Mesendoderm (in vitro differentiated cells): Measurements from ENCODE around the gene VWDE.

Experiments
- DNase-seq: peaks from one replicate; pipeline ENCODE4 v3.0.0; 2013
- H2AK5ac ChIP-seq: 2 replicates; pipeline ENCODE4 v1.6.1; 2013; ENCODE audit warnings: low read length, inconsistent platforms
- H2BK120ac ChIP-seq: 2 replicates; pipeline ENCODE4 v1.6.1; 2013; ENCODE audit warnings: low read depth, mild to moderate bottlenecking, low read length, moderate library complexity, mixed read lengths
- H2BK15ac ChIP-seq: replicated peaks from 2 replicates; pipeline ENCODE4 v1.6.1; 2013; ENCODE audit warnings: low read depth, mild to moderate bottlenecking, moderate library complexity
- H2BK5ac ChIP-seq: 2 replicates; pipeline ENCODE4 v1.6.1; 2013; ENCODE audit warnings: low read length, inconsistent platforms
- H3K18ac ChIP-seq: 2 replicates; pipeline ENCODE4 v1.6.1; 2013; ENCODE audit warnings: mild to moderate bottlenecking, low read length, mixed read lengths
- H3K23ac ChIP-seq: one replicate; pipeline ENCODE4 v1.6.1; 2013; ENCODE audit warnings: low read length
- H3K27ac ChIP-seq: 2 replicates; pipeline ENCODE4 v1.5.1; 2013; ENCODE audit warnings: low read depth, mild to moderate bottlenecking, inconsistent platforms, low read length, moderate library complexity
- H3K27me3 ChIP-seq: 2 replicates; pipeline ENCODE4 v1.6.1; 2013; ENCODE audit warnings: low read length, control low read depth, mild to moderate bottlenecking, inconsistent platforms; ENCODE audit not compliant: insufficient read depth, poor library complexity
- H3K36me3 ChIP-seq: 2 replicates; pipeline ENCODE4 v1.6.1; 2013; ENCODE audit warnings: low read length, inconsistent platforms; ENCODE audit not compliant: control insufficient read depth, insufficient read depth
- H3K4ac ChIP-seq: one replicate; pipeline ENCODE4 v1.6.1; 2013; ENCODE audit warnings: low read depth, mild to moderate bottlenecking, low read length, moderate library complexity
- H3K4me1 ChIP-seq: 2 replicates; pipeline ENCODE4 v1.6.1; 2013; ENCODE audit warnings: low read depth, low read length, inconsistent platforms; ENCODE audit not compliant: control insufficient read depth
- H3K4me2 ChIP-seq: 2 replicates; pipeline ENCODE4 v1.6.1; 2013; ENCODE audit warnings: low read length
- H3K4me3 ChIP-seq: 2 replicates; pipeline ENCODE4 v1.5.1; 2013; ENCODE audit warnings: mild to moderate bottlenecking, low read length
- H3K56ac ChIP-seq: one replicate; pipeline ENCODE4 v1.6.1; 2013; ENCODE audit warnings: low read length
- H3K79me1 ChIP-seq: 2 replicates; pipeline ENCODE4 v1.6.1; 2013; ENCODE audit warnings: low read length, inconsistent platforms
- H3K79me2 ChIP-seq: 2 replicates; pipeline ENCODE4 v1.6.1; 2013; ENCODE audit warnings: mild to moderate bottlenecking, low read length; ENCODE audit not compliant: control insufficient read depth, insufficient read depth
- H3K9ac ChIP-seq: 2 replicates; pipeline ENCODE4 v1.6.1; 2013; ENCODE audit warnings: low read length, inconsistent platforms
- H4K5ac ChIP-seq: one replicate; pipeline ENCODE4 v1.6.1; 2013; ENCODE audit warnings: low read length
- H4K8ac ChIP-seq: one replicate; pipeline ENCODE4 v1.6.1; 2013; ENCODE audit warnings: low read depth, mild to moderate bottlenecking, control low read depth, low read length, moderate library complexity
- WGBS: extraction: QIAGEN DNeasy Blood & Tissue Kit; methylation state at CpG from one replicate; pipeline ENCODE4 v1.1.7; 2013; ENCODE audit warnings: low lambda C conversion rate, missing lambda C conversion rate; ENCODE audit not compliant: insufficient coverage; ENCODE audit errors: extremely low coverage; 5-methylcytosine and 5-hydroxymethylcytosine counted together

VWDE gene

GRCh38 chr7:12436896-12437535, 33.4 kb upstream of the VWDE start:
- H3K4me2 ChIP-seq, result no peak overlapping the region
- H3K36me3 ChIP-seq, result no peaks in the 10 kb centered on the region
- H3K23ac ChIP-seq, result no peak overlapping the region
- H4K8ac ChIP-seq, result no peak overlapping the region
- H2BK15ac ChIP-seq, result no peak overlapping the region
- peak; percentile 27 for DNase-seq
- no peak overlapping the region for H3K27ac ChIP-seq
- no peaks in the 10 kb centered on the region for H3K79me2 ChIP-seq
- H2BK120ac ChIP-seq, result no peak overlapping the region
- no peak overlapping the region for H3K4me3 ChIP-seq
- no peak overlapping the region for H3K9ac ChIP-seq
- no peaks in the 10 kb centered on the region for H3K27me3 ChIP-seq
- no peak overlapping the region for H3K56ac ChIP-seq
- H2BK5ac ChIP-seq, result no peak overlapping the region
- no peak overlapping the region for H3K18ac ChIP-seq
- H3K79me1 ChIP-seq, result no peaks in the 10 kb centered on the region
- H3K4me1 ChIP-seq, result no peaks in the 10 kb centered on the region
- H3K4ac ChIP-seq, result no peak overlapping the region
- no peak overlapping the region for H4K5ac ChIP-seq
- no CpG with 5 or more reads among the region's 7 CpGs for WGBS
- H2AK5ac ChIP-seq, result no peak overlapping the region

GRCh38 chr7:12436126-12436525, 32.5 kb upstream of the VWDE start:
- Histone ChIP-seq H4K5ac (no peak overlapping the region), H2BK120ac (no peak overlapping the region), H3K27ac (no peak overlapping the region), H2BK5ac (no peak overlapping the region), H3K79me2 (no peaks in the 10 kb centered on the region), H4K8ac (no peak overlapping the region), H3K9ac (no peak overlapping the region), H3K79me1 (no peaks in the 10 kb centered on the region), H3K4me2 (no peak overlapping the region), H2AK5ac (no peak overlapping the region), H3K4me1 (no peaks in the 10 kb centered on the region), H3K27me3 (no peaks in the 10 kb centered on the region), H3K4ac (no peak overlapping the region), H2BK15ac (no peak overlapping the region), H3K56ac (no peak overlapping the region), H3K36me3 (no peaks in the 10 kb centered on the region), H3K4me3 (no peak overlapping the region), H3K18ac (no peak overlapping the region), H3K23ac (no peak overlapping the region)
- no peak for DNase-seq

- H3K36me3 ChIP-seq, result no peaks in the 10 kb centered on the region
- H3K27ac ChIP-seq, result no peak overlapping the region
- no peaks in the 10 kb centered on the region for H3K4me1 ChIP-seq
- H3K4me2 ChIP-seq, result no peak overlapping the region
- H3K79me2 ChIP-seq, result no peaks in the 10 kb centered on the region
- no peak overlapping the region for H2AK5ac ChIP-seq
- no peak overlapping the region for H3K9ac ChIP-seq
- H3K18ac ChIP-seq, result no peak overlapping the region
- H2BK120ac ChIP-seq, result no peak overlapping the region
- H3K79me1 ChIP-seq, result no peaks in the 10 kb centered on the region
- H3K4ac ChIP-seq, result no peak overlapping the region
- no peak overlapping the region for H4K8ac ChIP-seq
- no peaks in the 10 kb centered on the region for H3K27me3 ChIP-seq
- no peak overlapping the region for H4K5ac ChIP-seq
- no peak overlapping the region for H3K56ac ChIP-seq
- H3K23ac ChIP-seq, result no peak overlapping the region
- H3K4me3 ChIP-seq, result no peak overlapping the region
- no peak overlapping the region for H2BK5ac ChIP-seq
- no peak overlapping the region for H2BK15ac ChIP-seq
- no peak for DNase-seq
These were observed 30.5 kb upstream of the VWDE start for GRCh38 chr7:12434012-12434642.

- no peak overlapping the region for H4K8ac ChIP-seq
- no peak overlapping the region for H3K18ac ChIP-seq
- H3K27me3 ChIP-seq, result no peaks in the 10 kb centered on the region
- H2AK5ac ChIP-seq, result no peak overlapping the region
- H4K5ac ChIP-seq, result no peak overlapping the region
- no peak overlapping the region for H3K4me3 ChIP-seq
- DNase-seq, result peak; percentile 16
- H2BK5ac ChIP-seq, result no peak overlapping the region
- no peak overlapping the region for H2BK120ac ChIP-seq
- H3K23ac ChIP-seq, result no peak overlapping the region
- no peak overlapping the region for H3K27ac ChIP-seq
- no peaks in the 10 kb centered on the region for H3K79me1 ChIP-seq
- H3K36me3 ChIP-seq, result no peaks in the 10 kb centered on the region
- no peak overlapping the region for H2BK15ac ChIP-seq
- H3K79me2 ChIP-seq, result no peaks in the 10 kb centered on the region
- H3K56ac ChIP-seq, result peak overlapping the region; percentile 34
- no peaks in the 10 kb centered on the region for H3K4me1 ChIP-seq
- no peak overlapping the region for H3K9ac ChIP-seq
- no peak overlapping the region for H3K4ac ChIP-seq
- H3K4me2 ChIP-seq, result no peak overlapping the region
- no CpG with 5 or more reads among the region's 11 CpGs for WGBS
These were observed 28.4 kb upstream of the VWDE start for GRCh38 chr7:12431886-12432556.

- Histone ChIP-seq H3K79me1 (no peaks in the 10 kb centered on the region), H3K4me2 (no peak overlapping the region), H3K27me3 (no peaks in the 10 kb centered on the region), H2BK15ac (no peak overlapping the region), H2AK5ac (no peak overlapping the region), H3K79me2 (no peaks in the 10 kb centered on the region), H3K18ac (no peak overlapping the region), H4K5ac (no peak overlapping the region), H3K4me3 (no peak overlapping the region), H2BK120ac (no peak overlapping the region), H3K4ac (no peak overlapping the region), H4K8ac (no peak overlapping the region), H3K56ac (no peak overlapping the region), H3K36me3 (no peaks in the 10 kb centered on the region), H3K27ac (no peak overlapping the region), H3K23ac (no peak overlapping the region), H3K9ac (no peak overlapping the region), H3K4me1 (peaks cover 4% of the 10 kb centered on the region), H2BK5ac (no peak overlapping the region)
- no CpG with 5 or more reads among the region's 1 CpG for WGBS
- no peak for DNase-seq
These were observed 21.6 kb upstream of the VWDE start for GRCh38 chr7:12425311-12425710.
